Stimulated activated CD4-positive, alpha-beta T cell treated with anti-CD3 and anti-CD28 coated beads, Interleukin-1b, Interleukin-23, amount 100 ng/mL, for 24 hours (primary cell): ENCODE measurements around the gene FBLN2.

Experiments
- DNase-seq, 4 experiments: peaks; one replicate each; pipeline ENCODE4 v3.0.0-alpha.2; 2020; ENCODE audit warnings: low read depth in 4 of 4, low spot score in 1 of 4

FBLN2 gene

DNA sequence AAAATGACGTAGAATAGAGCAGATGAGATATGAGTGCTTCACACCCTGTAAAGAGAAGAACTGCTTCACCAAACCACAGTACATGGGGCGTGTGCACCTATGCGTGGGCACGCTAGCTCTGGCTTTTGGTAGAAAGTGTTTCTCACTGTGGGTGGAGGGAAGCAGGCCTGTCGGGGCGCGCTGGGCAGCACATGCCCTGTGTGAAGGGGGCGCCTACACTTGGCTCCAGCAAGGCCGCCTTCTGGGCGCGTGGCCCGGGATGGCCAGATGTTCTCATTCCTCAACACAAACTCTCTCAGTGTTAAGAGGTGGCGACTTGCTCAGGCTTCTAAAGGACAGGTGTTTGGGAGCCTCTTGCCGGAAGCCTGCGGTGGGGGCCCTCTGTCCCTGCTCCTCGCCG lies 90.0 kb downstream of the FBLN2 start:
- DNase-seq, result no peak

DNA sequence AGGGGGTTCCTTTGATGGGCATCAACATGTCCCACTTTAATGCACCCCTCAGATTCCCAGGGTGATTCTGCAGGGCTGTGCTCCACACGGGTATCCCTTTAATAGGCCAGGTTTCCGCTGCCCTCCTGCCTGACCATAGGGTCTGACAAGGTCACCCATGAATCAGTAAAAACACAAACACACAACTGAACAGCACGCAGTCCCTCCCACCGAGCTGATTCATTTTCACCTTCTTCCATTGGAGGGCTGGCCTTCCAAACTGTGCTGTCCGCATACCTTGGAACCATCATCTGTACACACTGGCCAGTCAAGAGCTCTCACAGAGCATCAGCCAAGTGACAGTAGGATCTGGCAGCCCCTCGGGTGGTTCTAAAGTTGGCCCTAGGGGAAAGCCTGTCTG lies 93.7 kb downstream of the FBLN2 start:
- DNase-seq, result no peak

DNA sequence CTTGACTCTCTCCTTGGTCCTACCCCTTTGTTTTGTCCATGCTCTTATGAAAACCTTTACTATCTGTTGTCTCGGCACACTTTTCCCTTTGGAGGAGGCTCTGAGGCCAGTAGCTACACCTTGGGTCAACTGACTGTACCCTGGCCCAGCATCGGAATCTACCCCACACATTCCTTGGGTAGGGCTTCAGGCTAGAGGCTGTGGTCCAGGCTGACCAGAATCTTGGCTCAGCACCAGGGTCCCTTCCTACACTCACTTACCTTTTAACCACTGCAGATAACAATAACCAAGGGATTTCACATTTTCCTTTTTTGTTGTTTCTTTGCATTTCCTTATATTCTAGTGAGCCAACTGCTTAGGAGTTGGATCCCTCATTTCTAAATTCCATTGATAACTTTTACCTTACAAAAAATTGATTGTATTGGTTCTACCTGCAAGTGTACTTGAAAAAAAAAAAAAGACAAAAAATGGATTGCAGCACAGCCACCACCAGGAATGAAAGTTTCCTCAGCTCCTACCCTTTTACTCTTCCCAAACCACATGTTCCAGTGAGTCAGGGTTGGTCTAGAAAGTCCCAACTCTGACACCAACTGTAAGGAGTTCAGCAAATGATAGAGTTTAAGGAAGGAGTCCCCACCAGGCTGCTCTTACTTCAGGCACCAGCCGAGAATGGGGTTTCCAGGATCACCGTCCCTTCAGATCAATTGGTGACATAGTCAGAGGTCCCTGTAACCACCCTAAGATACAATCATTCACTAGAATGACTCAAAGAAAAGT lies 95.6 kb downstream of the FBLN2 start:
- DNase-seq, result no peak

DNA sequence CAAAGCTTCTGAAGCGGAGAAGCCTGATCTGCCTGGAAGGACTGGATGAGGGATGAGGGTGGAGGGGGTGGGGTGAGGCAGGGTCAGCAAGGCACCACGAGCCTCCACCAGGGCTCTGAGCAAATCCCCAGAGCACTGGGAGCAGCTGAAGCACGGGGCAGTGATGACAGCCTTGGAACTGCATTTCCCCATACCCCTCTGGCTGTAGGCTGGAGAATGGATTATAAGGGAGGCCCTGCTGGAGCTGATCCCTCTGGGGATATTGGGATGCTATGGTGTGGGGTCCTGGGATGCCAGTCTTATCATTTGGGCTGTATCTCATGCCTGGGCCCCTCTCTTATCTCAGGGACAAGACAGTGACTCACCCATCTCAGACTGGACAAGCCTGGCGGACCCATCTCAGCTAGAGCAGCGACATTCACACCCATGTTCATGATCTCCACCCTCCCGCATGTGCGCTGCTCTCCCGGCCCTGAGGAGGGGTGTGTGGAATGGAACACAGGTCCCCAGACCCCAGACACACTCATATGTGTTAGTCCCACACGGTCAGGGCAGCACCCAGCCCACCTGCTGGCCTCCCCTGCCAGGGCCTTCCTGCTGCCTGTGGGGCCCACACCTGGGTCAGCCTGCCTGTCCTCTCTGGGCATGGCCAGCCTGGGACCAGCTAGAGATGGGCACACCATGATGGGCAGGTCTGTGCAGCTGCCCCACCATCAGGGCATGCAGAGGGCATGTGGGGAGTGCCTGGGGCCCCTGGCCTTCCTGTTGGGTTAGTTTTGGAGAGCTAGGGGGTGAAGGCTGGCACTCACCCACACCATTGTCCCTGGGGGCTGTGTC lies 97.1 kb downstream of the FBLN2 start:
- no peak for DNase-seq

DNA sequence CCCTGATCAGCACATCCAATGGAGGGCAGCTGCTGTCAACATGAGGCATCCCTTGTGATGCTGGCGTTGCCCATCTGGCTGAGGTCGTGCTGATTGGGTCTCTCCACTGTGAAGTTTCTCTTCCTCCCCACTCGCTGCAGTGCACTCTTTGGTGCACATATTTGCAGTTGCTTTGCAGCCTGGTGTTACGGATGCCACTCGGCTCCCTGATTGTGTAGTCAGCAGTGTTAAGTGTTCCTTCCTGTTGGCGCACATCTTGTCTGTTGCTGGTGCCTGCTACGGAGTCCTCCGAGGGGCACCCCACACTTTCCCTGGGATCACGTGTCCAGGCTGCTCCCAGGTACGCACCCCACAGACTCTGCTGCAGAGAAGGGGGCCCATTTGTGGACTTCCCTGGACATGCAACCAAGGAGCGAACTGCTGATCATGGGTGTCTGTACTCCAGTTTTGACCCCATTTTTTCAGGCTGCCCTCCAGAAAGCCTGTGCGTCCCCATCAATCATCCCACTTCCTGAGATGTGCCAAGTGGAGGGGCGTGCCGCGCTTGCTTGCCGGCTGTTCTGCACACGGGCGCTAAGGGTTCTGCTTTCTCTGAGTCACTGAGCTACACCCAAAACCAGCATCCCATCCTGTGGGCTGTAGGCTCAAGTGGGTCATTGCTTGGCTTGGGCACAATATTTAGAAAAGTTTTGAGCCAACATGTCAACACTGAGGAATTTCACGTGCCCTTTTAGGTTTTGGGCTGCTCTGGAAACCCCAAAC lies 98.6 kb downstream of the FBLN2 start:
- no peak for DNase-seq

DNA sequence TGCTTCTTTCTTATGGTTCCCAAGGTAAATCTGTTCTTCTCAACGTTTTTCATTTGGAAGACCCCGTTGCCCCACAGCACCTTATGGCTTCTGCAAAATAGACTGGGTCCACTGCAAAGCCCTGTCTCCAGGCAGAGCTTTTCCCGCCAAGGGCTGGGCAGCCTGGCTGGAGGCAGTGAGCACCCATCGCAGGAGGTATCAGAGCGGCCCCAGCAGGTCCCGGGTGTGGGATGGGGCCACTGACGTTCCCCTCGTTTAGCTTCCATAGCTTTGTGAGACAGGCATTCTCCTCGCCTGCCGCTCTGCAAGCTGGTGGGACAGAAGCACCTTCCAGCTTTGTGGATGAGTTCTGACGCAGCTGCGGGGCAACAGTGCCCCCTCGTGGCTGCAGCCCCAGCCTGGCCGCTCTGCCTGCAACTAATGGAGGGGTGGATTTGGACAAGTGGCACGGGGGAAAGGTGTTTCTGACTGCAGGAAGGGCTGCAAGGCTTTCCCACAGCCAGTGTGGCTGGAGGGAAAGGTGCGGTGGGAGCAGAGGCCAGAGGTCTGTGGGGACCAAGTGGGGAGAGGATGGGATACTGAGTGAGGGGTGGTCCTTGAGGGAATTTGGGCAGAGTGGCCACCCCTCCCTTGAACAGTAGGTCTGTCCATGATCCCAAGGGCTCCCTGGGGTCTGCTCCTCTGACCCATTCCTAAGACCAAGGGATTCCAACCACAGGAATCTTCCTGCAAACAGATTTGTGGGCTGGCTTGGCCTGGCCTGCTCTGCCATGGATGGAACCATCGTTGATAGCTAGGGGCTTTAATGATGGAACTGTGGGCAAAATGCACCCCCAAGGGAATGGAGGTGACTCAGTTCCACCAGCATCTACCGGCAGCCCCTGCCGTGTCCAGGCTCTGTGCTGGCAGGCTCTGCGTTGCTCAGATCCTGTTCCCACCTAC lies 99.4 kb downstream of the FBLN2 start:
- peak; percentile 50 to 72 (median 66) for DNase-seq

DNA sequence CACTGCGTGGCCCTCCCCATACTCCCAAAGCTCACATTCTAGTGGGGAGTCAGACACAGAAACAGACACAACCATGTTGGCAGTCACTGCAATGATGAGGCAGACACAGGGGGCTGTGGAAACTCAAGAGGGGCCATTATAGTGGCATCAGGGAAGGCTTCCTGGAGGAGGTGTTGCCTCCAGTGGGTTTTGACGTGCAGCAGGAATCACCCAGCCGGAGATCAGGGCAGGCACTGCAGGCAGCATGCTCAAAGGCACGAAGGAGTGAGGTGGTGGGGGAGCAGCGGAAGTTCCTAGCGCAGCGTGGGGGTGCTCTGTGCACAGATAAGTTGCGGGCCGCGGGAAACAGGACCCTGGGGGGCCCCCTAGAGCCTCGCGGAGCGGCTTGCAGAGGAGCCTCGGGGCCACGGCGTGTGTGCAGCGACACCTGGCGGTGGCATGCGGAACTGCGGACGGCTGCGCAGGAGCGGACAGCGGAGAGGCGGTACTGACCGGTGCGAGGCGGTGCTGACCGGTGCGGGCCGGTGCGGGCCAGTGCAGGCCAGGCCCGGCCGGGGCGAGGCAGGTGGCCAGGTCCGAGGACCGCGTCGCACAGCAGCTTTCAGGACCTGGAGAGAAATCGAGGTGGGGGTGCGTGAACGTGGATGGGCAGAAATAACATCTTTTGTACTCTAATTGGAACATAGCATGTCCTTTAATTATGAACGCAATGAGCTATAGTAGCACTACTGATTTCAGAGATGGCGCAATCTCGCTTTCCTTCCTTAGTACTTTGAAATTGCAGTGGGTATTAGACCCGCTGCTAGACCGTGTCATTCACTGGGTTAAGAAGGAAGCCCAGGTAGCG lies 101.5 kb downstream of the FBLN2 start:
- peak; percentile 55 to 67 (median 62) for DNase-seq

DNA sequence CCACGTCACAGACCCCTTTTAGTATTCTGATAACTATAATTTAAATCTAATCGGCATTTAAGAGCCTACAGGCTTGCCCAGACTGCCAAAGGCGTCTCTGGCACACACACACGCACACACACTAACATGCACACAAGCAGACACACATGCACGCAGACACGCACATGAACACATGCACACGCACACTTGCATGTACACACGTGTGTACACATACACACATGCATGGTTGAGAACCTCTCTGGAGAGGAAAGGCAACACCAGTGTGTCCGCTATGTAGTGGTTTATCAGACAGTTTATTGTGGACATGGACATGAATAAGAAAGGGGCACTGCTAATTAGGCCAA lies 102.1 kb downstream of the FBLN2 start:
- no peak for DNase-seq

DNA sequence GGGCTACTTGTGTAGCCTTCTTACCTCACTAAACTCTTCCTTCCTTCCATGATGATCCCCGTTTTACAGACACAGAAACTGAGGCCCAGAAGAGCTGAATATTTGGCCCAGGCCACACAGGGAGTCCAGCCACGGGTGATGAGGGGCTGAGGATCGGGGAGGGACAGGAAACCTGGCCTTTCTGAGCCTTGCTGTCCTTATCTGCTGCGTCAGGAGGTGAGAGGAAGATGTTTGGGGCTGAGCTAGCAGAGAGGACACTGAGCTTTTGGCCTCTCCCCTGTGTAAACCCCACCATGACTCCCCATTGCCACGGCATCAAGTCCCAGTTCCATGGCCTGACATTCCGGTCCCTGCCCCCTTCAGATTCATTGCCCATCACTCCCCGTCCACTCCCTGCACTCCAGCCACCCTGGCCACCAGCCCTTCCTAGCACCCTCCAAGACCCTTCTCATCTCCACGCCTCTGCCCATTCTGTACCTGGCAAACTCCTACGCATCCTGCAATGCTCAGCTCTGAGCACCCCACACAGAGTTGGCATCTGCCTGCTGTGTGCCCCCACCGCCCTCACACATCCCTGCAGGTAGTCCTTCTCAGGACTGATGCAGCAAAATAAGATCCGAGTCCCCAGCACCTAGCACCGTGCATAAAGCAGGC lies 103.0 kb downstream of the FBLN2 start:
- no peak for DNase-seq

DNA sequence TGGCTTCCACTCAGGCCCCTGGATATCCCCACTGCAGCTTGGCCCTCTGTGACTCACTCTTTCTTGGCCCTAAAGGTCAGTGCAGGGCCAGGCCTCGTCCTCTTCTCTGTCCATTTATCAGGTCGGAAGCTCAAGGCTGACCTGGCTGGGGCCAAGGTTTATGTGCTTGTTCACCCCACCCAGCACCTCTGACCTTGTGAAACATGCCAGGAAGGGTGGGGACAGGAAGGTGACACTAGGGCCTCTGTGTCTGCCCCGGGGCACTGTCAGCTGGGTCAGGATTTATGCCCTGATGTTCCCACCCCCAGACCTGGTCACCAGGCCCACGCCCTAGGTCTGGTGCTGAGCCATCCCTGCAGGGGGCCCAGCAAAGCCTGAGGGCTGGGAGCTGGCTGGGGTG lies 103.8 kb downstream of the FBLN2 start:
- DNase-seq, result no peak

DNA sequence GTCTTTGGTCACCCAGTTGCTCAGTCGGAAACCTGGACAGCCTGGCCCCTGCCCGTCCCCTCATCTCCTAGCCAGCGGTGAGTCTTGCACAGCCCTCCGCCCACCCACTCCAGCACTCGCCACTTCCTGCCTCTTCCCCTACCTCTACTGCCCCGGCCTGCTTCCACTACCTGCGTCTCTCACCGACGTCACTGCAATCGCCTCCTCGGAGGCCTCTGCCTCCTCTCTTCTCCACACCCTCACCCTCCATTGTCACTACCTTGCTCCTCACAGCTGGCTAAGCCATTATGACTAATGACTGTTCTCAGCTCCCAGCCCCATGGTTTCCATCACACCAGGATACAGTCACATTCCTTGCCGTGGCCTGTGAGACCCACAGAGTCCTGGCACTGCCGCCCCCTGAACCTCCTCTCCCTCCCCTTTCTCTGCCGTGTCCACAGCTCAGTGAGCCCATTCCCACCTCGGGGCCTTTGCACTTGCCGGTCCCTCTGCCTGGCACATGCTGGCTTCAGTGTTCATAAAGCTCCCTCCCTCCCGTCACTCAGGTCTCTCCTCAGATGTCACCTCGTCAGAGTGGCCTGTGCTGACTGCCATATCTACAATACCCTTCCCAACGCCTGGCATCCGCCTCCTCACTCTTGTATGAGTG lies 104.8 kb downstream of the FBLN2 start:
- DNase-seq, result no peak

DNA sequence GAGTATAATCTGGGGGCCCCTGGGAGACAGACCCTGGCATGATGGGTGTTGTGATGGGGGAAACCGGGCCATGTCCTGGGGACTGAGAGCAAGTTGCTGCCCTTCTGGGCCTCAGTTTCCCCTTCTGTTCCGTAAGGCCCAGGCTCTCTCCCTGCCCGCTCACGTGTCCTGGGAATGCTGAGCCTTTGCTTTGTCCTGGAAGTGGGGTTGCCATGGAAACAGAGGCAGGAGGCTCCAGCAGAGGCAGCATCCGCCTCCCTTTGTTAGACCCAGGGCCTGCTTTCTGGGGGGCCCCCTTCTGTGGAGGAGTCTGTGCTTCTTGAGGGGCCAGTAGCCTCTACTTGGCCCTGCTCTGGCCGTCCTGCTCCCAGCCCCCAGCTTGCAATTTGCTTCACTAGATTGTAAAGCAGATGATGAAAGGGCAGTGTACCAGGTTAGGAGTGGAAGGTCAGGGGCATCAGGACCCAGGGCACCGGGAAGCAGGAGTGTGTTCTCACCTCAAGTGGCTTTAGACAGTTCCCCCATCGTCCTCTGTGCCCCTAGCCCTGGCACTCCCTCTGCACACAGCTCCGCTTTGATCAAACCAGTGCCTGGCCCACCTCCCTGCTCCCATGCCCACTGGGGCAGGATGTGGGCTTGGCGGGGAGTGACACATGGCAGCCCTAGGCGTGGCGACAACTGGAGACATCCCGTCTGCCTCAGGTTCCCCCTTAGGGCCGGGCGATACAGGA lies 105.6 kb downstream of the FBLN2 start:
- DNase-seq, result no peak

DNA sequence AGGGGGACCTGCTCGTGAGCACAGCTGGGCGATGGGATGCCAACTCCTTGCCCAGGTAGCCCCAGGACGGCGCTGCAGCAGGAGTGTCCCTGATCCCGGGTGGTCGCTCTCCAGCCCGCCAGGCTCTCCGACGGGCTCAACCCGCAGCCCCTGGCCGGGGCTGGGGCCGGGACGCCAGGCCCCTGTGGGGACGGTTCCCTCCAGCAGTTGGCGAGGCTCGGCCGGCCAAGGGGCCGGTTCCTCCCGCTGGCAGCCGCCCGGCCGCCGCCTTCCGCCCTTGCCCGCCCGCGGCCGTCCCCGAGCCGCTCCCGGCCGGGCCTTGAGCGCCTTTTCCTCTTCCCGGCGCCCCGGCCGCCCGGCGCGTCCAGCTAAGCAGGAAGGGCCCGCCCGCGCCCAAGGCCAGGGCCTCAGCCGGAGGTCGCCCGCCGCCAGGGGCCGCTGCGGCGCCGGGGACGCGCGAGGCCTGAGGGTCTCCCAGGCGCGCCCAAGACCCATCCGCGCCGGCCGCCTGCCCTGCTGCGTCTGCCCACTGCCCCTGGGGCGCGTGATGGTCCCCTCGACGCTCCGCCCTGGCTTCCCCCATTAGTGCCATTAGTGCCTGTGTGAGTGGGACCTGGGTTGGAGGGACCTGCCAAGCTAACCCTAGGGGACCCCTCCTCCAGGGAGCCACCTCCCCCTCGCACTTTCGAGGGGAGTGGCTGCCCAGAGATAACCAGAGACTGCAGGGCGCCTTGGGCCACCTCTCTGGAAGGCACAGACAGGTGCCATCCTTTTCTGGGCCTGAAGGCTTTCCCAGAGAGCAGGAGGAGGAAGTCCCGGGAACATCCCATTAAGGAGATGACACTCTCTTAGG lies 106.4 kb downstream of the FBLN2 start:
- no peak for DNase-seq

DNA sequence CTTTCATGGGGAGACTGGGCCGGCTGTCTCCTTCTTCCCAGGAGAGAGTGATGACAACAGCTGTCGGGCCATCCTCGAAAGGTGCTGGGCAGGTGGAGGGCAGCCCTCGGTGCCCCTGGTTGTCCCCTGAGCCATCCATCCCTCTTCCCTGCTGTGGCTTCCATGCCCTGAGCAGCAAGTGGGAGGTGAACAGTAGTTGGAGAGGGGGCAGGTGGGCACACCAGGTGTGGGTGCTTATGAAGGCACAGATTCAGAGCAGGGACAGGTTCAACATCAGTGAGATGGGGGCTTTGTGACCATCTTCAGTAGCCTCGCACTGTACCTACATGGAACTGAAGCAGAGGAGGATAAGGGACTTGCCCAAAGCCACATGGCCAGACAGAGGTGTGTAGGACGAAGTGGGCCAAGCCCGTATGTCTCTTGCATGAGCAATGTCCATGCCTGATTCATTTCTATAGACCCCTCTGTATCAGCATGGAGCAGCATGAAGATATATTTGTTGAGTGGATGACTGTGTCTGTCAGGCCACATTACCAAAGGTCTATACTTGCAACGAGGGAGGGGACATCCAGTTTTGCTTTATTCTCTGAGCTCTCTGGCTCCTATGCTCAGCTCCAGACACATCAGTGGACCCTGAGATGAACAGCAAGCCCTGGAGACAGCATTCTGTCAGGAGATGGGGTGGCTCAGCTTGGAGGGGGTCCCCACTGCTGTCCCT lies 107.8 kb downstream of the FBLN2 start:
- DNase-seq, result no peak

DNA sequence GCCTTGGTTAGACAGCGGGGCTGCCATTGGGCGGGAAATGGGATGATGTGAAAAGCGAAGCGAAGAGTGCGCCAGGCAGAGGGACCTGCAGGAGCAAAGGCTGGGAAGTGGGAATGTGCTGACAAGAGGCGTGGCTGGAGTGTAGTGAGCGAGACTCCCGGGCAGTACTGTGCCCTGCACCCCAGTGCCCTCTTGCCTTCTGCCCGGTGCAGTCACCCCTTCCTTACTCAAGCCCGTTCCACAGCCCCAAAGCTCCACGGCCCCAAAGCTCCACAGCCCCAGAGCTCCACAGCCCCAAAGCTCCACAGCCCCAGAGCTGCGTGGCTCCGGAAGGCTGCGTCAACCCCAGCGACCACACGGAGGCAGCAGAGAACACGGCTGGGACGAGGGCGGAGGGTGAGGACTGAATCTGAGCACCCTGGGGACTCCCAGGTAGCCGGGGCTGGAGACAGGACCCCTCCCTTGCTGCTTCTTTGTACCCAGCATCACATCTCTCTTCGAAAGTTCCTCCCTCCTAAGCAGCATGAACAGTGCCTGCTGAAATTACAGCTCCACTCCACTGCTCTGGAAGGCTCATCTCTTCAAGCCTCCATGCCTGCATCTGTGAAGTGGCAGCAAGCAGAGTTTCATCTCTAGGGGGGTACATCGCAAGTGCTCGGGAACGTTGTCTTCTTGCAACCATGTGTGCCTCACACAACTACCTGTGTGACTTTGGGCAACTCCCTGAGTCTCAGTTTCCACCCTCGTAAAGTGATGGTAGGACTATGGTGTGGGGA lies 108.9 kb downstream of the FBLN2 start:
- DNase-seq, result peak; percentile 29 to 53 (median 46)

DNA sequence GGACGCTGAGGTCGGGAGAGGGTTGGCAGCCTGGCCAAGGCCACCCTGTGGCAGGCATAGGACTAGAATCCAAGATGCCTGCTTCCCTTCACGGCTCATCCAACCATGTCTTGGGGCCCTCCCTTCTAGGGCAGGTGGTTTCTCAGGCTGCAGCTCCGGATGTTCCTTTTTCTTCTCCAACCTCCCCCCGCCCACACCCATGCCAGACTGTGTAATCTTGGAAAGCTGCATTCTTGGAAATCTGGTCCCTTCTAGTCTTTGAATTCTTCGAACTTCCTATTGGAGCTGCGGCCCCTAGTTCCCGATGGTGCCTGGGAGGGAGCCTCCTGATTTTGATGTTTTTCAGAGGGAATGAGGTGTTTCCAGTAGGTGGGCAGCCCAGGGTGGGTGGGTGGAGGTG lies 109.8 kb downstream of the FBLN2 start:
- no peak for DNase-seq
